Activated naive CD8-positive, alpha-beta T cell treated with anti-CD3 and anti-CD28 coated beads, Interleukin-2, amount 50 U/mL, for 24 hours (primary cell): ENCODE measurements around the gene LGALS7.

Experiments
- ATAC-seq: fragments of 150-1000 bp; cut with Tn5 transposase; one replicate; pipeline ENCODE4 v1.10.0; 2021
- DNase-seq: peaks from one replicate; pipeline ENCODE4 v3.0.0; 2021
- H3K27ac Mint-ChIP-seq: one replicate; pipeline ENCODE4 v1.8.0; 2021; ENCODE audit warnings: mild to moderate bottlenecking, mixed read lengths
- H3K27me3 Mint-ChIP-seq: one replicate; pipeline ENCODE4 v1.8.0; 2021; ENCODE audit warnings: mixed read lengths
- H3K36me3 Mint-ChIP-seq: one replicate; pipeline ENCODE4 v1.8.0; 2021; ENCODE audit warnings: low read depth, mixed read lengths
- H3K4me1 Mint-ChIP-seq: one replicate; pipeline ENCODE4 v1.8.0; 2021; ENCODE audit warnings: mixed read lengths
- H3K4me3 Mint-ChIP-seq: one replicate; pipeline ENCODE4 v1.8.0; 2021; ENCODE audit warnings: mild to moderate bottlenecking, moderate library complexity, mixed read lengths
- H3K9me3 Mint-ChIP-seq: one replicate; pipeline ENCODE4 v1.8.0; 2021; ENCODE audit warnings: mixed read lengths

The LGALS7 gene

DNA sequence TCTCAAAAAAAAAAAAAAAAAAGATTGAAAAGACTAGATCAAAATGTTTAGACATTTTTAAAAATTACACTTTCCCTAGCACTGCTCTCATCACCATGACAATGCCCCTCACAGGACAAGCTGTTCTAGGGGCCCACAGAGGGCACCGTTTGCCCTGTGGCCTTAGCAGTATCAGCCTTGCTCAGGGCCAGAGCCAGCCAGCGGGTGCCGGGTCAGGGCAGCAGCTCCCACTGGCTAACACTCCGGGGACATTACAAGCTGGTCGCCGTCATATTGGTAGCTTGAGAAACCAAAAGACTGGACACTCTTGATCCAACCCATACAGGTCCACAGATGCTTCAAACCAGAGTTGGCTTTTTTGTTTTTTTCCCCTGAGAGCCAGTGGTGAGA is 47.0 kb downstream of the LGALS7 start:
- Mint-ChIP-seq H3K9me3 (no peaks in the 10 kb centered on the region), H3K27me3 (no peaks in the 10 kb centered on the region), H3K27ac (peak overlapping the region; percentile 39), H3K4me1 (peaks cover 12% of the 10 kb centered on the region), H3K4me3 (no peak overlapping the region), H3K36me3 (peaks cover 18% of the 10 kb centered on the region)
- DNase-seq (no peak), ATAC-seq (no peak)

- H3K9me3 Mint-ChIP-seq, result no peaks in the 10 kb centered on the region
- H3K27ac Mint-ChIP-seq, result no peak overlapping the region
- peaks cover 18% of the 10 kb centered on the region for H3K36me3 Mint-ChIP-seq
- peaks cover 12% of the 10 kb centered on the region for H3K4me1 Mint-ChIP-seq
- H3K27me3 Mint-ChIP-seq, result no peaks in the 10 kb centered on the region
- H3K4me3 Mint-ChIP-seq, result no peak overlapping the region
- no peak for DNase-seq
- ATAC-seq, result no peak
Measured at GRCh38 chr19:38725469-38726283, 47.6 kb downstream of the LGALS7 start.

DNA sequence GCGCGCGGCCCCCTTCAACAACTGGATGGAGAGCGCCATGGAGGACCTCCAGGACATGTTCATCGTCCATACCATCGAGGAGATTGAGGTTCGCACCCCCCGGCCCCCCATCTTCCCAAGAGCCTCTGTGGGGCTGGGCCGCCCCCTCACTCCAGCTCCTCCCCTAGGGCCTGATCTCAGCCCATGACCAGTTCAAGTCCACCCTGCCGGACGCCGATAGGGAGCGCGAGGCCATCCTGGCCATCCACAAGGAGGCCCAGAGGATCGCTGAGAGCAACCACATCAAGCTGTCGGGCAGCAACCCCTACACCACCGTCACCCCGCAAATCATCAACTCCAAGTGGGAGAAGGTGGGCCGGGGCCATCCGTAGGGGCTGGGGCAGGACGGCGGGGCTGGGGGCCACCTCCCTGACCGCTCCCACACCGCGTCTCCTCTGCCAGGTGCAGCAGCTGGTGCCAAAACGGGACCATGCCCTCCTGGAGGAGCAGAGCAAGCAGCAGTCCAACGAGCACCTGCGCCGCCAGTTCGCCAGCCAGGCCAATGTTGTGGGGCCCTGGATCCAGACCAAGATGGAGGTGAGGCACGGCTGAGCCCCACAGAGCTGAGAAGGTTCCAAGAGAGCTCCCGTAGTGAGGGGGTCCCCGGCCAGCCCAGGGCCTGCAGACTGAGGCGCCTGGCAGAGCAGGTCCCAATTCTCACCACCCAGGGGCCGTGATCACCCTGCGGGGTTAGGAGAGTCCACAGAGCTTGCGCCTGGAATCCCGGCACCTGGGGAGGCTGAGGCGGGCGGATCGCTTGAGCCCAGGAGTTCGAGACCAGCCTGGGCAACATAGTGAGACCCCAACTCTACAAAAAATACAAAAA is 49.1 kb downstream of the LGALS7 start:
- peaks cover 14% of the 10 kb centered on the region for H3K36me3 Mint-ChIP-seq
- ATAC-seq (no peak), DNase-seq (no peak)
- H3K4me1 Mint-ChIP-seq, result peaks cover 10% of the 10 kb centered on the region
- no peaks in the 10 kb centered on the region for H3K9me3 Mint-ChIP-seq
- H3K27me3 Mint-ChIP-seq, result no peaks in the 10 kb centered on the region
- H3K4me3 Mint-ChIP-seq, result no peak overlapping the region
- no peak overlapping the region for H3K27ac Mint-ChIP-seq

GRCh38 chr19:38723606-38723965 is 49.7 kb downstream of the LGALS7 start:
- Mint-ChIP-seq H3K4me1 (peaks cover 10% of the 10 kb centered on the region), H3K36me3 (peaks cover 14% of the 10 kb centered on the region), H3K27ac (no peak overlapping the region), H3K4me3 (no peak overlapping the region), H3K27me3 (no peaks in the 10 kb centered on the region), H3K9me3 (no peaks in the 10 kb centered on the region)
- no peak for DNase-seq
- ATAC-seq, result no peak

GRCh38 chr19:38722947-38723605 is 50.2 kb downstream of the LGALS7 start:
- DNase-seq (no peak), ATAC-seq (no peak)
- Mint-ChIP-seq H3K36me3 (peaks cover 12% of the 10 kb centered on the region), H3K9me3 (no peaks in the 10 kb centered on the region), H3K27ac (no peak overlapping the region), H3K27me3 (no peaks in the 10 kb centered on the region), H3K4me1 (peaks cover 10% of the 10 kb centered on the region), H3K4me3 (no peak overlapping the region)

- ATAC-seq, result no peak
- H3K36me3 Mint-ChIP-seq, result peaks cover 12% of the 10 kb centered on the region
- no peaks in the 10 kb centered on the region for H3K27me3 Mint-ChIP-seq
- peaks cover 10% of the 10 kb centered on the region for H3K4me1 Mint-ChIP-seq
- H3K9me3 Mint-ChIP-seq, result no peaks in the 10 kb centered on the region
- no peak overlapping the region for H3K27ac Mint-ChIP-seq
- DNase-seq, result no peak
- no peak overlapping the region for H3K4me3 Mint-ChIP-seq
Measured at GRCh38 chr19:38721979-38722773, 51.1 kb downstream of the LGALS7 start.

- Mint-ChIP-seq H3K27ac (no peak overlapping the region), H3K4me3 (no peak overlapping the region), H3K27me3 (no peaks in the 10 kb centered on the region), H3K4me1 (peaks cover 7% of the 10 kb centered on the region), H3K9me3 (no peaks in the 10 kb centered on the region), H3K36me3 (peaks cover 11% of the 10 kb centered on the region)
- DNase-seq, result no peak
- ATAC-seq, result no peak
Measured at GRCh38 chr19:38721496-38721895, 51.8 kb downstream of the LGALS7 start.
